HepG2 (cell line): ENCODE results near the gene FKBP1A. TPM values are rescaled to one million over a fixed set of nuclear protein-coding genes. Genes with fewer than 3 reads are reported as not detected.

Source experiments
- ATAC-seq: fragments of 200-7000 bp; cut with Tn5 transposase; 3 replicates; pipeline ENCODE4 v1.9.1; 2020; ENCODE audit warnings: mild to moderate bottlenecking, moderate library complexity
- BruUV-seq: library from RNA; stranded (reverse); fragments of 400-500 nt; replicated peaks from 2 replicates; lab custom pipeline; 2021; lab: Mats Ljungman, UMichigan
- CTCF ChIA-PET: fragments of 300-600 bp; formaldehyde crosslinking; extraction: SDS; loops from one replicate; lab custom pipeline; 2021; ENCODE audit warnings: low total read pairs, inconsistent platforms, low intra/inter-chr PET ratio; lab: Yijun Ruan, JAX
- POLR2A ChIA-PET: fragments of 350-600 bp; sonication (Branson Sonifier 250); formaldehyde crosslinking; loops from one replicate; lab custom pipeline; 2020; ENCODE audit warnings: antibody characterized with exemption, inconsistent platforms; lab: Yijun Ruan, JAX
- DNase-seq: peaks from one replicate; pipeline ENCODE4 v3.0.0-alpha.2; 2015; ENCODE audit warnings: low spot score
- FAIRE-seq: peaks from 3 replicates; lab custom pipeline; 2011; peaks lifted over from hg19 to GRCh38; lab: Jason Lieb, UNC
- H2AFZ ChIP-seq: one replicate; pipeline ENCODE4 v1.6.1; 2011; ENCODE audit warnings: low read length, inconsistent platforms
- H3K27ac ChIP-seq: fragments of 300-600 bp; 3 replicates; pipeline ENCODE4 v1.8.0; 2011; ENCODE audit warnings: mixed run types, mild to moderate bottlenecking, mixed read lengths, low read length, inconsistent platforms; ENCODE audit not compliant: insufficient read depth; ENCODE audit errors: extremely low read length
- H3K27me3 ChIP-seq, 2 experiments: fragments of 200-600 bp in 1 of 2; 2 replicates in 1 of 2; 3 replicates in 1 of 2; pipeline versions ENCODE4 v1.6.0 to v1.8.0; 2011; ENCODE audit warnings: low read length in 2 of 2, mild to moderate bottlenecking in 2 of 2, moderate library complexity in 2 of 2, inconsistent platforms in 1 of 2; ENCODE audit not compliant: insufficient read depth in 2 of 2, control insufficient read depth in 1 of 2
- H3K36me3 ChIP-seq, 2 experiments: fragments of 200-600 bp in 1 of 2; replicated peaks in 1 of 2; 2 replicates in 1 of 2; 3 replicates in 1 of 2; pipeline versions ENCODE4 v1.5.1 to v1.8.0; 2011; ENCODE audit warnings: low read length in 2 of 2, inconsistent platforms in 1 of 2; ENCODE audit not compliant: insufficient read depth in 2 of 2, control insufficient read depth in 1 of 2
- H3K4me1 ChIP-seq: 2 replicates; pipeline ENCODE4 v1.5.1; 2012; ENCODE audit warnings: low read length, inconsistent platforms; ENCODE audit not compliant: insufficient read depth
- H3K4me2 ChIP-seq: 2 replicates; pipeline ENCODE4 v1.6.0; 2011; ENCODE audit warnings: low read depth, low read length, inconsistent platforms
- H3K4me3 ChIP-seq, 3 experiments: fragments of 200-600 bp in 1 of 3; sonication (generic), shearing (Covaris generic) in 1 of 3; replicated peaks in 1 of 3; 2 replicates each; pipeline ENCODE4 v1.5.1; 2011 to 2016; ENCODE audit warnings: low read length in 3 of 3, inconsistent platforms in 2 of 3, low read depth in 2 of 3, mild to moderate bottlenecking in 2 of 3, control low read depth in 1 of 3, mixed read lengths in 1 of 3; ENCODE audit not compliant: insufficient read depth in 1 of 3
- H3K79me2 ChIP-seq: one replicate; pipeline ENCODE4 v1.6.1; 2011; ENCODE audit warnings: low read length, inconsistent platforms; ENCODE audit not compliant: insufficient read depth
- H3K9ac ChIP-seq: 2 replicates; pipeline ENCODE4 v1.6.0; 2011; ENCODE audit warnings: mild to moderate bottlenecking, low read depth, low read length, inconsistent platforms; ENCODE audit not compliant: insufficient read depth
- H3K9me3 ChIP-seq: 2 replicates; pipeline ENCODE4 v1.5.1; 2012; ENCODE audit warnings: mild to moderate bottlenecking, low read length
- H4K20me1 ChIP-seq: 2 replicates; pipeline ENCODE4 v1.6.0; 2011; ENCODE audit warnings: inconsistent platforms, mild to moderate bottlenecking, low read length, moderate library complexity; ENCODE audit not compliant: insufficient read depth
- ETV6 ChIP-seq: sonication (generic); formaldehyde crosslinking; conservative IDR thresholded peaks from 2 replicates; pipeline ENCODE4 v1.4.0; 2020; ENCODE audit warnings: missing genetic modification reagents
- JARID2 ChIP-seq: sonication (generic); formaldehyde crosslinking; IDR thresholded peaks from 2 replicates; pipeline ENCODE4 v1.8.1; 2023; ENCODE audit warnings: missing genetic modification reagents, inconsistent platforms; ENCODE audit not compliant: insufficient replicate concordance
- JUNB ChIP-seq: sonication (generic); formaldehyde crosslinking; IDR thresholded peaks from 2 replicates; pipeline ENCODE4 v1.8.0; 2022; ENCODE audit warnings: missing genetic modification reagents, mild to moderate bottlenecking, borderline replicate concordance
- POLR2A ChIP-seq, 2 experiments: IDR thresholded peaks; 2 replicates each; pipeline ENCODE4 v1.6.1; 2011; ENCODE audit warnings: low read depth in 2 of 2, low read length in 2 of 2, mild to moderate bottlenecking in 1 of 2, moderate library complexity in 1 of 2; ENCODE audit not compliant: insufficient read depth in 1 of 2
- SP1 ChIP-seq, 2 experiments: fragments of 450-650 bp in 1 of 2; sonication (generic) in 1 of 2; formaldehyde crosslinking in 1 of 2; IDR thresholded peaks; 2 replicates each; pipeline versions ENCODE4 v1.4.0 to v1.6.1; 2016 to 2020; ENCODE audit warnings: missing genetic modification reagents in 1 of 2
- ZNF326 ChIP-seq: sonication (generic); formaldehyde crosslinking; IDR thresholded peaks from 2 replicates; pipeline ENCODE4 v1.4.0; 2020; ENCODE audit warnings: missing genetic modification reagents, borderline replicate concordance
- ZNF460 ChIP-seq: sonication (generic); formaldehyde crosslinking; IDR thresholded peaks from 2 replicates; pipeline ENCODE4 v1.5.1; 2020; ENCODE audit warnings: missing genetic modification reagents, mild to moderate bottlenecking, borderline replicate concordance
- ZNF546 ChIP-seq: sonication (generic); formaldehyde crosslinking; conservative IDR thresholded peaks from 2 replicates; pipeline ENCODE4 v1.8.1; 2023; ENCODE audit warnings: mild to moderate bottlenecking, missing genetic modification reagents
- WGBS: methylation state at CpG from one replicate; pipeline ENCODE4 v1.1.6; 2017; ENCODE audit warnings: low lambda C conversion rate; 5-methylcytosine and 5-hydroxymethylcytosine counted together
- in situ Hi-C: cut with HindIII; loops from 2 replicates; pipeline ENCODE4 v1.10.0; 2017; ENCODE audit warnings: low pct_unique_long_range_greater_than_20kb; ENCODE audit not compliant: extremely low pct_ligation_motif_present
- intact Hi-C: fragments of 100-400 bp; cut with micrococcal nuclease; formaldehyde crosslinking; loops from one replicate; pipeline ENCODE4 v1.10.0; 2022; ENCODE audit not compliant: unreplicated experiment
- polyA plus RNA-seq, 8 experiments: library from polyadenylated mRNA; depleted of rRNA in 3 of 8; stranded (reverse) in 7 of 8; unstranded in 1 of 8; fragments of >200 nt; fragmentation: Illumina TruSeq in 4 of 8; extraction: Trizol in 4 of 8; gene quantifications; 2 replicates each; pipeline versions ENCODE4 v1.2.1 to v1.2.3, GENCODE V29; 2011 to 2016; ENCODE audit warnings: low read depth in 4 of 8, missing spikeins in 1 of 8, mixed read lengths in 1 of 8; ENCODE audit not compliant: insufficient read depth in 1 of 8
- total RNA-seq, 5 experiments: library from RNA; depleted of rRNA; stranded (reverse); fragments of >200 nt; fragmentation: Illumina TruSeq; extraction: Trizol; gene quantifications; 2 replicates each; pipeline ENCODE4 v1.2.3, GENCODE V29; 2016; ENCODE audit warnings: low read depth in 1 of 5
- TF ChIP-seq, protein P1 (sequence below): sonication (generic); formaldehyde crosslinking; IDR thresholded peaks from 2 replicates; pipeline ENCODE4 v1.5.0; 2020; ENCODE audit warnings: mild to moderate bottlenecking, missing genetic modification reagents
- TF ChIP-seq, protein P2 (sequence below): sonication (generic); formaldehyde crosslinking; conservative IDR thresholded peaks from 2 replicates; pipeline ENCODE4 v1.5.0; 2020; ENCODE audit warnings: missing genetic modification reagents

Gene FKBP1A
- total and polyA plus RNA-seq, 2 of the 13 experiments (the other 11 are each of a cell fraction or from before 2014, with no cell fraction given) = 119 to 468 TPM

DNA sequence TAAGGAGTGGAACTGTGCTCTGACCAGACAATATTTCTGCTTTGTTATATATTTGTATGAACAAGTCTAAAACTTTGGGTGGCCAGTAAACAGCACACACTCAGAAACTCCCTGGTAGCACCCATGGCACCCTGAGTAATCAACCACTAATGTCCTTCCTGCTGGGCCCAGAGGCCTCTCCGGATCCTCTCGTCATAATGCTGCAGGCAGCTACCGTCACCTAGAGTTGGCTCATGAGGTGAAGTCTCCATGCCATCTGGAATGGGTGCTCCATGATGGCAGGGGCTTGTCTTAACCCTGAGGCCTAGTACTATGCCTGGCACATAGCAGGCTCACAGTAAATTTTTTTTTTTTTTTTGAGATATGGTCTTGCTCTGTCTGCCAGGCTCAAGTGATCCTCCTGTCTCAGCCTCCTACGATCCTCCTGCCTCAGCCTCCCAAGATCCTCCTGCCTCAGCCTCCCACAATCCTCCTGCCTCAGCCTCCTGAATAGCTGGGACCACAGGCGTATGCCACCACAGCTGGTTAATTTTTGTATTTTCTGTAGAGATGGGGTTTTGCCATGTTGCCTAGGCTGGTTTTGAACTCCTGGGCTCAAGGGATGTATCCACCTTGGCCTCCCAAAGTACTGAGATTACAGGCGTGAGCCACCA lies 60.9 kb downstream of the FKBP1A start:
- no peaks in the 10 kb centered on the region for H3K27me3 ChIP-seq
- intact Hi-C loops = no loop called here
- in situ Hi-C loops = no loop called here
- H3K4me2 ChIP-seq = no peak overlapping the region
- H3K36me3 ChIP-seq = peaks cover 8 to 13% of the 10 kb centered on the region in 2 experiments; a peak in 3 of 5 replicates
- ATAC-seq (no peak), DNase-seq (no peak), FAIRE-seq (no peak)
- H4K20me1 ChIP-seq = peaks cover 9% of the 10 kb centered on the region; the same call in 1 of the 2 replicates
- H3K9ac ChIP-seq = no peak overlapping the region
- peaks cover 33% of the 10 kb centered on the region for H3K79me2 ChIP-seq
- POLR2A ChIA-PET = no interaction called here
- TF ChIP-seq, protein P1, sequence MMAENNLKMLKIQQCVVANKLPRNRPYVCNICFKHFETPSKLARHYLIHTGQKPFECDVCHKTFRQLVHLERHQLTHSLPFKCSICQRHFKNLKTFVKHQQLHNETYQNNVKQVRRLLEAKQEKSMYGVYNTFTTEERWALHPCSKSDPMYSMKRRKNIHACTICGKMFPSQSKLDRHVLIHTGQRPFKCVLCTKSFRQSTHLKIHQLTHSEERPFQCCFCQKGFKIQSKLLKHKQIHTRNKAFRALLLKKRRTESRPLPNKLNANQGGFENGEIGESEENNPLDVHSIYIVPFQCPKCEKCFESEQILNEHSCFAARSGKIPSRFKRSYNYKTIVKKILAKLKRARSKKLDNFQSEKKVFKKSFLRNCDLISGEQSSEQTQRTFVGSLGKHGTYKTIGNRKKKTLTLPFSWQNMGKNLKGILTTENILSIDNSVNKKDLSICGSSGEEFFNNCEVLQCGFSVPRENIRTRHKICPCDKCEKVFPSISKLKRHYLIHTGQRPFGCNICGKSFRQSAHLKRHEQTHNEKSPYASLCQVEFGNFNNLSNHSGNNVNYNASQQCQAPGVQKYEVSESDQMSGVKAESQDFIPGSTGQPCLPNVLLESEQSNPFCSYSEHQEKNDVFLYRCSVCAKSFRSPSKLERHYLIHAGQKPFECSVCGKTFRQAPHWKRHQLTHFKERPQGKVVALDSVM (CRISPR knock-in tag) = peak; percentile 92
- TF ChIP-seq, protein P2, sequence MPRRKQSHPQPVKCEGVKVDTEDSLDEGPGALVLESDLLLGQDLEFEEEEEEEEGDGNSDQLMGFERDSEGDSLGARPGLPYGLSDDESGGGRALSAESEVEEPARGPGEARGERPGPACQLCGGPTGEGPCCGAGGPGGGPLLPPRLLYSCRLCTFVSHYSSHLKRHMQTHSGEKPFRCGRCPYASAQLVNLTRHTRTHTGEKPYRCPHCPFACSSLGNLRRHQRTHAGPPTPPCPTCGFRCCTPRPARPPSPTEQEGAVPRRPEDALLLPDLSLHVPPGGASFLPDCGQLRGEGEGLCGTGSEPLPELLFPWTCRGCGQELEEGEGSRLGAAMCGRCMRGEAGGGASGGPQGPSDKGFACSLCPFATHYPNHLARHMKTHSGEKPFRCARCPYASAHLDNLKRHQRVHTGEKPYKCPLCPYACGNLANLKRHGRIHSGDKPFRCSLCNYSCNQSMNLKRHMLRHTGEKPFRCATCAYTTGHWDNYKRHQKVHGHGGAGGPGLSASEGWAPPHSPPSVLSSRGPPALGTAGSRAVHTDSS (CRISPR knock-in tag) = no peak
- peak; percentile 40; the same call in 1 of the 2 replicates for TF ChIP-seq JUNB
- peak; percentile 58; the same call in 1 of the 2 replicates for TF ChIP-seq ZNF326 (CRISPR knock-in tag)
- no peak for TF ChIP-seq SP1 (IDR thresholded peaks at IDR 0.05)
- no peak for TF ChIP-seq SP1 (CRISPR knock-in tag; IDR thresholded peaks at IDR 0.05)
- no peak for TF ChIP-seq JARID2
- TF ChIP-seq ZNF460 (CRISPR knock-in tag) = peak; percentile 20; the same call in 1 of the 2 replicates
- TF ChIP-seq POLR2A (IDR thresholded peaks at IDR 0.05; ENCODE audit: insufficient read depth in 1 of 2, low read depth in 2 of 2, low read length in 2 of 2) = 0 out of 4 replicates have a peak, but pooled peaks of 1 of the 2 experiments have one; percentile 16
- no peak for TF ChIP-seq ZNF546 (CRISPR knock-in tag)
- no peak for TF ChIP-seq ETV6 (CRISPR knock-in tag)
- no TSS peak for BruUV-seq
- no peaks in the 10 kb centered on the region for H3K9me3 ChIP-seq
- peaks cover 58% of the 10 kb centered on the region for H3K4me1 ChIP-seq
- 97% methylated on average over 6 of the region's 6 CpGs for WGBS
- H3K4me3 ChIP-seq = no peak overlapping the region
- CTCF ChIA-PET = no interaction called here
- H3K27ac ChIP-seq = no peak overlapping the region
- H2AFZ ChIP-seq = no peak overlapping the region
